ENCODE measurements around the gene AIFM3.

DNA sequence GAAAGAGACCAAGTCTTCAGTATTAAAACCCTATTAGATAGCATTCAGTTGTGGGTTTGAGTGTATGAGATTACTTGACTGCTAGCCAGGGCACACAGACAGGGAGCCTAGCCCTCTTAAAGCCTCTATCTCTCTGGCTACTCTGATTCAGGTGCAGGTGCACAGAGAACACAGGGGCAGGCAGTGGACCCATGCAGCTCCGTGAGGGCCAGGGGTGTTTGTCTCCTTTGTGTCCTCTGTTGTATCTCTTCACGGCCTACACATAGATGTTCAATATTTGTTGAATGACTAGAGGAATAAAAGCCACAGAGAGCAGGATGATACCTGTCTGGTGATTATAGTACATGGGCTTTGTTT lies 21.5 kb upstream of the AIFM3 start:
- TF ChIP-seq, protein P1, sequence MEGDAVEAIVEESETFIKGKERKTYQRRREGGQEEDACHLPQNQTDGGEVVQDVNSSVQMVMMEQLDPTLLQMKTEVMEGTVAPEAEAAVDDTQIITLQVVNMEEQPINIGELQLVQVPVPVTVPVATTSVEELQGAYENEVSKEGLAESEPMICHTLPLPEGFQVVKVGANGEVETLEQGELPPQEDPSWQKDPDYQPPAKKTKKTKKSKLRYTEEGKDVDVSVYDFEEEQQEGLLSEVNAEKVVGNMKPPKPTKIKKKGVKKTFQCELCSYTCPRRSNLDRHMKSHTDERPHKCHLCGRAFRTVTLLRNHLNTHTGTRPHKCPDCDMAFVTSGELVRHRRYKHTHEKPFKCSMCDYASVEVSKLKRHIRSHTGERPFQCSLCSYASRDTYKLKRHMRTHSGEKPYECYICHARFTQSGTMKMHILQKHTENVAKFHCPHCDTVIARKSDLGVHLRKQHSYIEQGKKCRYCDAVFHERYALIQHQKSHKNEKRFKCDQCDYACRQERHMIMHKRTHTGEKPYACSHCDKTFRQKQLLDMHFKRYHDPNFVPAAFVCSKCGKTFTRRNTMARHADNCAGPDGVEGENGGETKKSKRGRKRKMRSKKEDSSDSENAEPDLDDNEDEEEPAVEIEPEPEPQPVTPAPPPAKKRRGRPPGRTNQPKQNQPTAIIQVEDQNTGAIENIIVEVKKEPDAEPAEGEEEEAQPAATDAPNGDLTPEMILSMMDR (IDR thresholded peaks at IDR 0.05): no peak
- no peak for TF ChIP-seq POLR2A (IDR thresholded peaks at IDR 0.05)
